Tibial nerve (tissue), 4 donors: ENCODE results near the gene RNU5B-1. TPM values are rescaled to one million over a fixed set of nuclear protein-coding genes. Genes with fewer than 3 reads are reported as not detected.

ENCODE experiments used
- DNase-seq, 2 donors: peaks; one replicate each; pipeline ENCODE4 v3.0.0-alpha.2; 2019; ENCODE audit warnings: low spot score in 2 of 2
- H3K27ac ChIP-seq, 4 donors: fragments of 200-600 bp; sonication (generic) in 3 of 4; one replicate each; pipeline ENCODE4 v1.5.1; 2017 to 2019; ENCODE audit warnings: mild to moderate bottlenecking in 1 of 4
- H3K27me3 ChIP-seq, 2 donors: fragments of 200-600 bp; sonication (generic) in 1 of 2; one replicate each; pipeline versions ENCODE4 v1.5.1 to v1.6.0; 2017 to 2019
- H3K36me3 ChIP-seq, 3 donors: fragments of 200-600 bp; sonication (generic); one replicate each; pipeline ENCODE4 v1.5.1; 2018 to 2019
- H3K4me1 ChIP-seq, 4 donors: fragments of 200-600 bp; sonication (generic) in 3 of 4; one replicate each; pipeline ENCODE4 v1.5.1; 2017 to 2019
- H3K4me3 ChIP-seq, 4 donors: fragments of 200-600 bp; sonication (generic) in 3 of 4; one replicate each; pipeline ENCODE4 v1.5.1; 2017 to 2019; ENCODE audit warnings: mild to moderate bottlenecking in 1 of 4, moderate library complexity in 1 of 4
- H3K9me3 ChIP-seq, 4 donors: fragments of 200-600 bp; sonication (generic) in 3 of 4; one replicate each; pipeline ENCODE4 v1.5.1; 2017 to 2019
- CTCF ChIP-seq, 5 experiments: fragments of 200-600 bp in 3 of 5; fragments of 450-650 bp in 2 of 5; sonication (generic) in 3 of 5; IDR thresholded peaks; one replicate each; pipeline ENCODE4 v1.5.1; 2016 to 2019; ENCODE audit warnings: antibody characterized with exemption in 5 of 5, mild to moderate bottlenecking in 3 of 5, moderate library complexity in 2 of 5
- EP300 ChIP-seq, 2 donors: sonication (generic); formaldehyde crosslinking; IDR thresholded peaks; one replicate each; pipeline ENCODE4 v1.6.1; 2017; ENCODE audit warnings: antibody characterized with exemption in 2 of 2, mild to moderate bottlenecking in 1 of 2
- POLR2A ChIP-seq, 2 donors: fragments of 450-650 bp; IDR thresholded peaks; one replicate each; pipeline ENCODE4 v1.6.1; 2017; ENCODE audit warnings: antibody characterized with exemption in 2 of 2, mild to moderate bottlenecking in 2 of 2, moderate library complexity in 2 of 2
- WGBS, 2 donors: methylation state at CpG; one replicate each; pipeline ENCODE4 v1.1.5; 2018; 5-methylcytosine and 5-hydroxymethylcytosine counted together
- total RNA-seq, 4 donors: library from RNA; depleted of rRNA; stranded (reverse); fragments of >200 nt; gene quantifications; one replicate each; pipeline ENCODE4 v1.1.0, GENCODE V29; 2016

The RNU5B-1 gene
- total RNA-seq, 4 donors from 2014 or later: not detected

- Histone ChIP-seq H3K9me3 (no peaks in the 10 kb centered on the region), H3K27me3 (no peaks in the 10 kb centered on the region), H3K4me3 (no peak overlapping the region), H3K27ac (no peak overlapping the region), H3K36me3 (no peaks in the 10 kb centered on the region), H3K4me1 (peaks cover 0 to 17% (median 5%) of the 10 kb centered on the region in 4 donors)
- no peak for DNase-seq
- no peak for TF ChIP-seq POLR2A (IDR thresholded peaks at IDR 0.05)
- no peak for TF ChIP-seq CTCF (IDR thresholded peaks at IDR 0.05)
- no peak for TF ChIP-seq EP300 (IDR thresholded peaks at IDR 0.05)
Observed at GRCh38 chr15:65306551-65306950, 2.1 kb downstream of the RNU5B-1 start.

- DNase-seq: no peak
- WGBS, 2 donors: 86 to 88% methylated on average over 6 of the region's 6 CpGs
- Histone ChIP-seq H3K36me3 (no peaks in the 10 kb centered on the region), H3K4me3 (no peak overlapping the region), H3K27me3 (no peaks in the 10 kb centered on the region), H3K4me1 (peaks cover 0 to 26% (median 5%) of the 10 kb centered on the region in 4 donors), H3K27ac (no peak overlapping the region), H3K9me3 (no peaks in the 10 kb centered on the region)
- TF ChIP-seq POLR2A (IDR thresholded peaks at IDR 0.05): no peak
- TF ChIP-seq CTCF (IDR thresholded peaks at IDR 0.05): no peak
- no peak for TF ChIP-seq EP300 (IDR thresholded peaks at IDR 0.05)
Observed at GRCh38 chr15:65307978-65308377, 3.5 kb downstream of the RNU5B-1 start.

GRCh38 chr15:65309882-65310418, 5.5 kb downstream of the RNU5B-1 start:
- Histone ChIP-seq H3K4me3 (no peak overlapping the region), H3K27ac (no peak overlapping the region), H3K27me3 (no peaks in the 10 kb centered on the region), H3K36me3 (no peaks in the 10 kb centered on the region), H3K9me3 (no peaks in the 10 kb centered on the region), H3K4me1 (peaks cover 0 to 16% (median 2%) of the 10 kb centered on the region in 4 donors)
- TF ChIP-seq CTCF (IDR thresholded peaks at IDR 0.05) (no peak), POLR2A (IDR thresholded peaks at IDR 0.05) (no peak), EP300 (IDR thresholded peaks at IDR 0.05) (no peak)
- no peak for DNase-seq
- 71 to 80% methylated on average over 10 to 12 of the region's 12 CpGs for WGBS, 2 donors

- TF ChIP-seq EP300 (IDR thresholded peaks at IDR 0.05) (no peak), CTCF (IDR thresholded peaks at IDR 0.05) (no peak), POLR2A (IDR thresholded peaks at IDR 0.05) (no peak)
- Histone ChIP-seq H3K9me3 (no peaks in the 10 kb centered on the region), H3K27me3 (no peaks in the 10 kb centered on the region), H3K27ac (no peak overlapping the region), H3K4me3 (no peak overlapping the region), H3K4me1 (peaks cover 0 to 10% (median 0%) of the 10 kb centered on the region in 4 donors), H3K36me3 (no peaks in the 10 kb centered on the region)
- 88 to 89% methylated on average over 10 of the region's 10 CpGs for WGBS, 2 donors
- DNase-seq: no peak
Observed at GRCh38 chr15:65310431-65311137, 6.1 kb downstream of the RNU5B-1 start.

GRCh38 chr15:65311760-65312159, 7.3 kb downstream of the RNU5B-1 start:
- no peaks in the 10 kb centered on the region for H3K9me3 ChIP-seq
- 50 to 57% methylated on average over 3 of the region's 3 CpGs for WGBS, 2 donors
- peaks cover 0 to 9% (median 0%) of the 10 kb centered on the region in 4 donors for H3K4me1 ChIP-seq
- no peak overlapping the region for H3K4me3 ChIP-seq
- no peak for DNase-seq
- no peak for TF ChIP-seq CTCF (IDR thresholded peaks at IDR 0.05)
- no peak for TF ChIP-seq EP300 (IDR thresholded peaks at IDR 0.05)
- TF ChIP-seq POLR2A (IDR thresholded peaks at IDR 0.05): no peak
- H3K36me3 ChIP-seq: no peaks in the 10 kb centered on the region
- H3K27ac ChIP-seq: no peak overlapping the region
- H3K27me3 ChIP-seq: no peaks in the 10 kb centered on the region
